Measurements from ENCODE around the gene FSTL1.

DNA sequence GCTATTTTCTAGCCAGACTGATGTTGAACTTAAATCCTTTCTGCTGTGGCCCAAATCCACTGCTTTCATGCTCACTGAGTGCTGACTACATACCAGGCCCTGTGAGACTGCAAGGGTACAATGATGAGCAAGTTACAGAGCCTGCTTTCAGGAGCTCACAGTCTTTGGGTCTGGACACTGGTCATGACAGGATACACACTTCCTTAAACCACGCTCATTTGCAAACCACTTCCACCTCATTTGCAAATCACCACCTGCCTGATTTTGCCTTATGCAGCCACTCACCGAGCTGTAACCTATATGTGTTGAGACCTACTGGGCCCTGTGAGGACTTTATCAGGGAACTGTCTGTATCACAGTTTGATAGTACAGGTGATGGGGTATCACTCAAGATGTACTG lies 51.4 kb downstream of the FSTL1 start:
- TF ChIP-seq CTCF (IDR thresholded peaks at IDR 0.05; ENCODE audit: low read depth, low read length) (no peak), POLR2A (IDR thresholded peaks at IDR 0.05; ENCODE audit: extremely low read depth, insufficient read length) (no peak)
